Parathyroid adenoma (tissue), 2 donors: ENCODE measurements around the gene ADCY2.

Experiments
- H2AFZ ChIP-seq: fragments of 300-600 bp; sonication (generic); one replicate; pipeline ENCODE4 v1.7.0; 2017; ENCODE audit warnings: antibody characterized with exemption, mild to moderate bottlenecking
- H3K27ac ChIP-seq: fragments of 300-600 bp; sonication (generic); one replicate; pipeline ENCODE4 v1.7.0; 2017
- H3K27me3 ChIP-seq: fragments of 300-600 bp; sonication (generic); one replicate; pipeline ENCODE4 v1.7.0; 2017; ENCODE audit warnings: low read length; ENCODE audit not compliant: control insufficient read depth, insufficient read depth
- H3K36me3 ChIP-seq: fragments of 300-600 bp; sonication (generic); one replicate; pipeline ENCODE4 v1.7.0; 2017; ENCODE audit warnings: low read length; ENCODE audit not compliant: control insufficient read depth, insufficient read depth
- H3K4me1 ChIP-seq: fragments of 300-600 bp; sonication (generic); one replicate; pipeline ENCODE4 v1.7.0; 2017; ENCODE audit warnings: control low read depth
- H3K4me2 ChIP-seq: fragments of 300-600 bp; sonication (generic); one replicate; pipeline ENCODE4 v1.7.0; 2017; ENCODE audit warnings: low read length
- H3K4me3 ChIP-seq: fragments of 300-600 bp; sonication (generic); one replicate; pipeline ENCODE4 v1.7.0; 2017; ENCODE audit warnings: low read depth, low read length
- H3K79me2 ChIP-seq: fragments of 300-600 bp; sonication (generic); one replicate; pipeline ENCODE4 v1.7.0; 2017; ENCODE audit warnings: control low read depth
- H3K9ac ChIP-seq: fragments of 300-600 bp; sonication (generic); one replicate; pipeline ENCODE4 v1.7.0; 2017; ENCODE audit warnings: mild to moderate bottlenecking
- H3K9me3 ChIP-seq: fragments of 300-600 bp; sonication (generic); one replicate; pipeline ENCODE4 v1.7.0; 2017; ENCODE audit warnings: low read length; ENCODE audit not compliant: control insufficient read depth
- TF ChIP-seq, protein P1 (sequence below): fragments of 300-600 bp; sonication (generic); IDR thresholded peaks from one replicate; pipeline ENCODE4 v1.7.0; 2017; ENCODE audit warnings: antibody characterized with exemption, mild to moderate bottlenecking
- donor health status: primary hyperparathyroidism.

Gene ADCY2

DNA sequence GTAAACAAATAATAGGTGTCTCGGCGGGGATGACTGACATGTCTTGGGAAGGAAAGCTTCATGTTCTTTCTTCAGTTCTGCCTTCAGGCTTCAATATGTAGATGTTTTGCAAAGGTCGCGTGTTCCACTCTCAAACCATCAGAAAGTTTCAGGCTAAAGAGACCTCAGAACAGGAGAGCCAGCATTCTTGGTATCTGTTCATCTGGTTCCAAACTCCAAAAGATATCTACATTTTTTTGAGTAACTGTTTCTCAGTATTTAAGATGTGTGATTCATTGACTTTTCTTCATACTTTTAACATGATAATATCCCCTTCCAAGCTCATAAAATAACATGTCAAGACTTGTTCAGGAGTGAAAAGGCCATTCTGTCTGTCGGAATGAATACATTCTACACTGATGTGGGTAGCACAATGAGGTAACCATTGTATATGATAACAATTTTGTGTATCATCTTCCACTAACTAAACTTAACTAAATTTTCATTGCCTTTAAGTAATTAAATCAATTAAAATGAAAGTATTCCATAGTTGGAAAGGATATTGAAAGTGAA, 271.4 kb downstream of the ADCY2 start:
- H2AFZ ChIP-seq, result no peak overlapping the region
- TF ChIP-seq, protein P1, sequence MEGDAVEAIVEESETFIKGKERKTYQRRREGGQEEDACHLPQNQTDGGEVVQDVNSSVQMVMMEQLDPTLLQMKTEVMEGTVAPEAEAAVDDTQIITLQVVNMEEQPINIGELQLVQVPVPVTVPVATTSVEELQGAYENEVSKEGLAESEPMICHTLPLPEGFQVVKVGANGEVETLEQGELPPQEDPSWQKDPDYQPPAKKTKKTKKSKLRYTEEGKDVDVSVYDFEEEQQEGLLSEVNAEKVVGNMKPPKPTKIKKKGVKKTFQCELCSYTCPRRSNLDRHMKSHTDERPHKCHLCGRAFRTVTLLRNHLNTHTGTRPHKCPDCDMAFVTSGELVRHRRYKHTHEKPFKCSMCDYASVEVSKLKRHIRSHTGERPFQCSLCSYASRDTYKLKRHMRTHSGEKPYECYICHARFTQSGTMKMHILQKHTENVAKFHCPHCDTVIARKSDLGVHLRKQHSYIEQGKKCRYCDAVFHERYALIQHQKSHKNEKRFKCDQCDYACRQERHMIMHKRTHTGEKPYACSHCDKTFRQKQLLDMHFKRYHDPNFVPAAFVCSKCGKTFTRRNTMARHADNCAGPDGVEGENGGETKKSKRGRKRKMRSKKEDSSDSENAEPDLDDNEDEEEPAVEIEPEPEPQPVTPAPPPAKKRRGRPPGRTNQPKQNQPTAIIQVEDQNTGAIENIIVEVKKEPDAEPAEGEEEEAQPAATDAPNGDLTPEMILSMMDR, result no peak
- no peaks in the 10 kb centered on the region for H3K4me1 ChIP-seq
- H3K9me3 ChIP-seq, result no peaks in the 10 kb centered on the region
- H3K79me2 ChIP-seq, result no peaks in the 10 kb centered on the region
- H3K4me3 ChIP-seq, result no peak overlapping the region
- H3K36me3 ChIP-seq, result no peaks in the 10 kb centered on the region
- H3K9ac ChIP-seq, result no peak overlapping the region
- H3K4me2 ChIP-seq, result no peak overlapping the region
- H3K27ac ChIP-seq, result no peak overlapping the region
- H3K27me3 ChIP-seq, result no peaks in the 10 kb centered on the region

DNA sequence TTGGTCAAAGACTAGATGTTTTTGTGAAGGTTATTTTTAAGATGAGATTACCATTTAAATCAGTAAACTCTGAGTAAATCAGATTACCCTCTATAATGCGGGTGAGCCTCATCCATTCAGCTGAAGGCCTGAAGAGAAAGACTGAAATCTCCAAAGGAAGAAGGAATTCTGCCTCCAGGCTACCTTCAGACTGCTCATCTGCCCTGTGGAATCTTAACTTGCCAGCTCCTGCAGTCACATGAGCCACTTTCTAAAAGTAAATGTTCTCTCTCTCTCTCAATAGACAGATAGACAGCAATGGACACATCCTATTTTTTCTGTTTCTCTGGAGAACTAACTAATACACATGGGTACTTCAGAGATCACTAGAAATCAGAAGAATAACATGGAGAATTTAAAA, 272.2 kb downstream of the ADCY2 start:
- Histone ChIP-seq H3K27ac (no peak overlapping the region), H3K4me3 (no peak overlapping the region), H3K9me3 (no peaks in the 10 kb centered on the region), H2AFZ (no peak overlapping the region), H3K79me2 (no peaks in the 10 kb centered on the region), H3K4me2 (no peak overlapping the region), H3K9ac (no peak overlapping the region), H3K36me3 (no peaks in the 10 kb centered on the region), H3K27me3 (no peaks in the 10 kb centered on the region), H3K4me1 (no peaks in the 10 kb centered on the region)
- TF ChIP-seq, protein P1, result no peak

- H3K4me2 ChIP-seq, result no peak overlapping the region
- no peaks in the 10 kb centered on the region for H3K79me2 ChIP-seq
- H3K9ac ChIP-seq, result no peak overlapping the region
- no peak overlapping the region for H2AFZ ChIP-seq
- no peaks in the 10 kb centered on the region for H3K4me1 ChIP-seq
- no peak overlapping the region for H3K27ac ChIP-seq
- no peaks in the 10 kb centered on the region for H3K36me3 ChIP-seq
- H3K4me3 ChIP-seq, result no peak overlapping the region
- H3K9me3 ChIP-seq, result no peaks in the 10 kb centered on the region
- H3K27me3 ChIP-seq, result no peaks in the 10 kb centered on the region
- TF ChIP-seq, protein P1, result no peak
Observed at GRCh38 chr5:7668627-7669026, 272.7 kb downstream of the ADCY2 start.

DNA sequence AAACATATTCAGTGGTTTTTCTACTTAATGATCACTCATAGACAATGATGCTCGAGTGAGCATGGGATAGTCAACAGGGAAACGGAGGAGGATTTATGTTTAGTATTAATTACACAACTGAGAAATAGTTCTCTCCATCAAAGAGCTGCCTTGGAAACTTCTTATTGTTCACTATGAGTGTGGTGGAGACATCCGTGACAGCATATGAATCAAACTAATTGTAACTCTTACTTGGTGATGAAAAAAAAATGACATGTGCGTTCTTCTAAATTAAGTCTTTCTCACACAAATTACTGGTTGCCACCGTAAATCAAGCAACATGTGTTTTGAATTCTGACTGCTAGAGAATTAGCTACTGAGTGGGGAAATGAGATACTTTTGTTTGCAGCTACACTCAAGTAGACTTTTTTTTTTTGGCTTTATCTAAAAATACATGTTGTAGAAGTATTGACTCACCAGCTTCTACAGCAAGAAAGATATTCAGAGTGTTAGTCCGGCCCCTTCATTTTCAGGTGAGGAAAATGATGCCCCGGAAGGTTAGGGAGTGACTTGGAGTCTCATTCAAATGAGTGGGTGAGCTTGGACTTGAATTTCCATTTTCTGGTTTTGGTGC, 275.5 kb downstream of the ADCY2 start:
- no peak overlapping the region for H3K27ac ChIP-seq
- H3K4me1 ChIP-seq, result no peaks in the 10 kb centered on the region
- no peak overlapping the region for H3K9ac ChIP-seq
- no peaks in the 10 kb centered on the region for H3K79me2 ChIP-seq
- no peaks in the 10 kb centered on the region for H3K27me3 ChIP-seq
- H2AFZ ChIP-seq, result no peak overlapping the region
- no peaks in the 10 kb centered on the region for H3K9me3 ChIP-seq
- H3K36me3 ChIP-seq, result no peaks in the 10 kb centered on the region
- no peak overlapping the region for H3K4me3 ChIP-seq
- H3K4me2 ChIP-seq, result no peak overlapping the region
- TF ChIP-seq, protein P1, result no peak

- TF ChIP-seq, protein P1, result no peak
Observed at GRCh38 chr5:7673658-7674057, 277.7 kb downstream of the ADCY2 start.

More at GRCh38 chr5:7673658-7674057, 277.7 kb downstream of the ADCY2 start:
- no peaks in the 10 kb centered on the region for H3K4me1 ChIP-seq
- no peaks in the 10 kb centered on the region for H3K79me2 ChIP-seq
- H2AFZ ChIP-seq, result no peak overlapping the region
- H3K9ac ChIP-seq, result no peak overlapping the region
- no peak overlapping the region for H3K4me3 ChIP-seq
- H3K27me3 ChIP-seq, result no peaks in the 10 kb centered on the region
- H3K9me3 ChIP-seq, result no peaks in the 10 kb centered on the region
- no peaks in the 10 kb centered on the region for H3K36me3 ChIP-seq
- no peak overlapping the region for H3K27ac ChIP-seq
- H3K4me2 ChIP-seq, result no peak overlapping the region
